Parathyroid adenoma (tissue), 2 donors: ENCODE data around the gene GPATCH3.

Experiments used
- H2AFZ ChIP-seq: fragments of 300-600 bp; sonication (generic); one replicate; pipeline ENCODE4 v1.7.0; 2017; ENCODE audit warnings: antibody characterized with exemption, mild to moderate bottlenecking
- H3K27ac ChIP-seq: fragments of 300-600 bp; sonication (generic); one replicate; pipeline ENCODE4 v1.7.0; 2017
- H3K27me3 ChIP-seq: fragments of 300-600 bp; sonication (generic); one replicate; pipeline ENCODE4 v1.7.0; 2017; ENCODE audit warnings: low read length; ENCODE audit not compliant: control insufficient read depth, insufficient read depth
- H3K36me3 ChIP-seq: fragments of 300-600 bp; sonication (generic); one replicate; pipeline ENCODE4 v1.7.0; 2017; ENCODE audit warnings: low read length; ENCODE audit not compliant: control insufficient read depth, insufficient read depth
- H3K4me1 ChIP-seq: fragments of 300-600 bp; sonication (generic); one replicate; pipeline ENCODE4 v1.7.0; 2017; ENCODE audit warnings: control low read depth
- H3K4me2 ChIP-seq: fragments of 300-600 bp; sonication (generic); one replicate; pipeline ENCODE4 v1.7.0; 2017; ENCODE audit warnings: low read length
- H3K4me3 ChIP-seq: fragments of 300-600 bp; sonication (generic); one replicate; pipeline ENCODE4 v1.7.0; 2017; ENCODE audit warnings: low read depth, low read length
- H3K79me2 ChIP-seq: fragments of 300-600 bp; sonication (generic); one replicate; pipeline ENCODE4 v1.7.0; 2017; ENCODE audit warnings: control low read depth
- H3K9ac ChIP-seq: fragments of 300-600 bp; sonication (generic); one replicate; pipeline ENCODE4 v1.7.0; 2017; ENCODE audit warnings: mild to moderate bottlenecking
- H3K9me3 ChIP-seq: fragments of 300-600 bp; sonication (generic); one replicate; pipeline ENCODE4 v1.7.0; 2017; ENCODE audit warnings: low read length; ENCODE audit not compliant: control insufficient read depth
- TF ChIP-seq, protein P1 (sequence below): fragments of 300-600 bp; sonication (generic); IDR thresholded peaks from one replicate; pipeline ENCODE4 v1.7.0; 2017; ENCODE audit warnings: antibody characterized with exemption, mild to moderate bottlenecking
- donor health status: primary hyperparathyroidism.

GPATCH3 gene

DNA sequence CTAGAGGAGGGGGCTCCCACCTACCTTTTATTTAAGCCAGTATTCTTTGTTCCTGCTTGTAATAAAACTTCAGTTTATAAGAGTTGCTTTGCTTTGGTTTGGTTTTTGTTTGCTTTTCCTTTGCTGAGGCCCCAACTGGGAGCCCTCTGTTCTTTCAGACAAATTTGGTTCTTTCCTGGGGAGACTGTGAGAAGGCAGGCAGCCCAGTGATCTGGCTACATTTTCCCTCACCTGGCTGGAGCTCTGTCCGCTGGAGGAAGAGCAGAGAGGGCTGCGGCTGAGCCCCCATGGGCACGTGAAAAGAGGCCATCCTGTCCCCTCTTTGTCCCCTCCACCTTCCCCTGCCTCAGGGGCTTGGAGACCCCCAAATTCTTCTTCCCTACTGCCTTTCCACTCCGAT lies 44.6 kb downstream of the GPATCH3 start:
- no peaks in the 10 kb centered on the region for H3K4me1 ChIP-seq
- no peaks in the 10 kb centered on the region for H3K9me3 ChIP-seq
- no peak overlapping the region for H3K4me2 ChIP-seq
- TF ChIP-seq, protein P1, sequence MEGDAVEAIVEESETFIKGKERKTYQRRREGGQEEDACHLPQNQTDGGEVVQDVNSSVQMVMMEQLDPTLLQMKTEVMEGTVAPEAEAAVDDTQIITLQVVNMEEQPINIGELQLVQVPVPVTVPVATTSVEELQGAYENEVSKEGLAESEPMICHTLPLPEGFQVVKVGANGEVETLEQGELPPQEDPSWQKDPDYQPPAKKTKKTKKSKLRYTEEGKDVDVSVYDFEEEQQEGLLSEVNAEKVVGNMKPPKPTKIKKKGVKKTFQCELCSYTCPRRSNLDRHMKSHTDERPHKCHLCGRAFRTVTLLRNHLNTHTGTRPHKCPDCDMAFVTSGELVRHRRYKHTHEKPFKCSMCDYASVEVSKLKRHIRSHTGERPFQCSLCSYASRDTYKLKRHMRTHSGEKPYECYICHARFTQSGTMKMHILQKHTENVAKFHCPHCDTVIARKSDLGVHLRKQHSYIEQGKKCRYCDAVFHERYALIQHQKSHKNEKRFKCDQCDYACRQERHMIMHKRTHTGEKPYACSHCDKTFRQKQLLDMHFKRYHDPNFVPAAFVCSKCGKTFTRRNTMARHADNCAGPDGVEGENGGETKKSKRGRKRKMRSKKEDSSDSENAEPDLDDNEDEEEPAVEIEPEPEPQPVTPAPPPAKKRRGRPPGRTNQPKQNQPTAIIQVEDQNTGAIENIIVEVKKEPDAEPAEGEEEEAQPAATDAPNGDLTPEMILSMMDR, result no peak
- no peaks in the 10 kb centered on the region for H3K27me3 ChIP-seq
- H3K4me3 ChIP-seq, result no peak overlapping the region
- no peak overlapping the region for H2AFZ ChIP-seq
- no peak overlapping the region for H3K9ac ChIP-seq
- H3K27ac ChIP-seq, result no peak overlapping the region
- H3K36me3 ChIP-seq, result no peaks in the 10 kb centered on the region
- H3K79me2 ChIP-seq, result no peaks in the 10 kb centered on the region

DNA sequence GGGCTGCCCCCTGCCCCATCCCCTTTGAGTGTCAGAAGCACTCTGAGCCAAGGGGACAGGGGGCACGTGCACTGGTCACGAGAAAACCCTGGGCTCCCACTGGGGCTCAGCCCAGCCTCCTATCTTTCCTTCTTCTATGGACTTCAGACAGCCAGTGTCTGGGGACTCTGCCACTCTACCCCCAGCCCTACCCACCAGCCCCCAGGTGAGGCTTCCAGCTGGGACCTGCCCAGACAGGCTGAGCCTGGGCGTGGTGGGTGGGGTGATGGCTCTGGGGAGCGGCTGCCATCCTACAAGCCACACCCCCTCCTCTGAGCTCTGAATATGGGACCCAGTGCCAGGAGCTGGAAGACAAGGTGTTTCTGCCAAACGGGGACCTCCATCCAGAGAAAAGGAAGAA lies 45.4 kb downstream of the GPATCH3 start:
- Histone ChIP-seq H3K27ac (no peak overlapping the region), H3K27me3 (no peaks in the 10 kb centered on the region), H3K4me3 (no peak overlapping the region), H3K9ac (no peak overlapping the region), H3K36me3 (no peaks in the 10 kb centered on the region), H3K79me2 (no peaks in the 10 kb centered on the region), H3K4me1 (no peaks in the 10 kb centered on the region), H3K4me2 (no peak overlapping the region), H3K9me3 (no peaks in the 10 kb centered on the region), H2AFZ (no peak overlapping the region)
- TF ChIP-seq, protein P1, result no peak

DNA sequence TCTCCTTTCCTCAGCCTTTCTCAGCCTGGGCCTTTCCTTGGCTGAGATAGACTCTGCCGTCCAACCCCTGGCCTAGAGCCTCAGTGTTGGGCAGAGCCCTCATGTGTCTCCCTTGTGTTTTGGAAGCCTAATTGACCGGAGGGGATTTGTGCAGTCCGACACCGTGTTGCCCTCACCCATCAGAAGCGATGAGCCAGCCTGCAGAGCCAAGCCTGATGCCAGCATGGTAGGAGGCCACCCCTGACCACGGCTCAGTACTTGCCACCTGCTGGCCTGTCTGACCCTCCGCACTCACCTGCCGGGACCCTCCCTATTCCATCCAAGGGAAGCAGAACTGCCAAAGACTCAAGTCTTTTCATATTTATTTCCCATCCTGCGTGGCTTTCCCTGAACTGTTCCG lies 46.7 kb downstream of the GPATCH3 start:
- TF ChIP-seq, protein P1, result no peak
- H2AFZ ChIP-seq, result no peak overlapping the region
- H3K27me3 ChIP-seq, result no peaks in the 10 kb centered on the region
- H3K4me2 ChIP-seq, result no peak overlapping the region
- no peaks in the 10 kb centered on the region for H3K79me2 ChIP-seq
- no peaks in the 10 kb centered on the region for H3K36me3 ChIP-seq
- no peaks in the 10 kb centered on the region for H3K4me1 ChIP-seq
- no peak overlapping the region for H3K9ac ChIP-seq
- H3K4me3 ChIP-seq, result no peak overlapping the region
- no peak overlapping the region for H3K27ac ChIP-seq
- H3K9me3 ChIP-seq, result no peaks in the 10 kb centered on the region

DNA sequence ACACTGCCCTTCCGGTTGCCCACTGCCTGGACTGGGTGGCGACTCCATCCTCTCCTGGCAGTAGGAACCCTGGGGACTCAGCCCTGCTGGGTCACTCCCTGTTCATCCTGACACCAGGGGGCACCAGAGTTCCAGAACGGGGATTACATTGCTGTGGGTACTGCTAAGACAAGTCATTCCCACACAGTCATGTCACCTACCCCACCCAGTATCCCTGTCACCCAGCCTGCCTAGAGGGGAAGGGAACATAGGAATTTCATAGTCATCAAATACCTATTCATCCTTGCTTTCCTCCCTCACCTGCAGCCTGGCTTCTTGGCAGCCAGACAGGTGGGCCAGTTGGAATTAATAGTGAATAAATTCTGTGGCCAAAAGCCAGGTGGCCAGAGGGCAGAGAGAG lies 47.1 kb downstream of the GPATCH3 start:
- no peaks in the 10 kb centered on the region for H3K79me2 ChIP-seq
- H3K36me3 ChIP-seq, result no peaks in the 10 kb centered on the region
- H3K4me3 ChIP-seq, result no peak overlapping the region
- H3K4me2 ChIP-seq, result no peak overlapping the region
- H3K9ac ChIP-seq, result no peak overlapping the region
- H2AFZ ChIP-seq, result no peak overlapping the region
- TF ChIP-seq, protein P1, result peak; percentile 60
- H3K9me3 ChIP-seq, result no peaks in the 10 kb centered on the region
- H3K27ac ChIP-seq, result no peak overlapping the region
- no peaks in the 10 kb centered on the region for H3K4me1 ChIP-seq
- no peaks in the 10 kb centered on the region for H3K27me3 ChIP-seq

DNA sequence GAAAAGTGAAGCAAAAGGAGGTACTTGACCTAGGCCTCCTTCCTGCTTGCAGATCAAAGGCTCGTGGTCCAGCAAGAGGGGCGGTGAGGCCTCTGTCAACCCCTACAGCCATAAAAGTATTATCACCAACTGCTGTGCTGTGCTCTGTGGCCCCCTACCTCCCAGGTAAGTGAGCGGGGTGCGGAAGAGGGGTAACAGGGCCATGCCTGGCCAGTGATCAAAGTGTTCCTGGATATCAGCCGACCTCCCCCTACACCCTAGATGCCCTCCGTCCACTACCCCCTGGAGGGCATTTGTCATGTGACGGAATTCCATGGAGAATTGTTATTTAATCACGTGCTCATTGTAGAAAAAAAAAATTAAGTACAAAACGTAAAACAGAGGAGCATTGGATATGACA lies 47.6 kb downstream of the GPATCH3 start:
- no peaks in the 10 kb centered on the region for H3K36me3 ChIP-seq

More for the DNA sequence above, 47.6 kb downstream of the GPATCH3 start:
- Histone ChIP-seq H3K79me2 (no peaks in the 10 kb centered on the region), H3K4me2 (no peak overlapping the region), H3K9me3 (no peaks in the 10 kb centered on the region), H3K4me3 (no peak overlapping the region), H3K4me1 (no peaks in the 10 kb centered on the region), H2AFZ (no peak overlapping the region), H3K27me3 (no peaks in the 10 kb centered on the region), H3K9ac (no peak overlapping the region), H3K27ac (no peak overlapping the region)
- TF ChIP-seq, protein P1, result no peak
